Skeletal muscle tissue (tissue), 4 donors: ENCODE data around the gene PLPP6. TPM values are rescaled to one million over a fixed set of nuclear protein-coding genes. Genes with fewer than 3 reads are reported as not detected.

ENCODE experiments used
- H3K27ac ChIP-seq: one replicate; pipeline ENCODE4 v1.7.0; 2013; ENCODE audit warnings: mild to moderate bottlenecking, low read depth, low read length, inconsistent platforms
- H3K27me3 ChIP-seq, 3 donors: one replicate each; pipeline ENCODE4 v1.7.0; 2013; ENCODE audit warnings: low read length in 3 of 3; ENCODE audit not compliant: control insufficient read depth in 3 of 3, insufficient read depth in 3 of 3
- H3K36me3 ChIP-seq, 3 donors: one replicate each; pipeline ENCODE4 v1.7.0; 2013; ENCODE audit warnings: low read length in 3 of 3; ENCODE audit not compliant: control insufficient read depth in 3 of 3, insufficient read depth in 3 of 3
- H3K4me1 ChIP-seq, 3 donors: one replicate each; pipeline ENCODE4 v1.7.0; 2013; ENCODE audit warnings: low read length in 3 of 3, mild to moderate bottlenecking in 3 of 3; ENCODE audit not compliant: control insufficient read depth in 3 of 3, insufficient read depth in 3 of 3
- H3K4me3 ChIP-seq, 3 donors: one replicate each; pipeline ENCODE4 v1.7.0; 2013; ENCODE audit warnings: low read length in 3 of 3
- H3K9ac ChIP-seq, 3 donors: one replicate each; pipeline ENCODE4 v1.7.0; 2013; ENCODE audit warnings: low read length in 3 of 3, mild to moderate bottlenecking in 3 of 3, moderate library complexity in 2 of 3, low read depth in 1 of 3
- H3K9me3 ChIP-seq, 3 donors: one replicate each; pipeline ENCODE4 v1.7.0; 2013; ENCODE audit warnings: low read length in 3 of 3; ENCODE audit not compliant: control insufficient read depth in 3 of 3
- total RNA-seq: library from RNA; depleted of rRNA; stranded (reverse); fragments of >200 nt; gene quantifications from one replicate; pipeline ENCODE4 v1.2.3, GENCODE V29; 2014
- donor health status: Osteomylitis.

The PLPP6 gene
- total RNA-seq, 1 donor from 2014 or later = 3.7 TPM

- H3K9ac ChIP-seq = no peak overlapping the region
- peaks cover 12 to 39% (median 33%) of the 10 kb centered on the region in 3 donors for H3K36me3 ChIP-seq
- no peak overlapping the region for H3K4me3 ChIP-seq
- no peaks in the 10 kb centered on the region for H3K4me1 ChIP-seq
- no peaks in the 10 kb centered on the region for H3K27me3 ChIP-seq
- H3K27ac ChIP-seq = no peak overlapping the region
- H3K9me3 ChIP-seq = no peaks in the 10 kb centered on the region
Observed at GRCh38 chr9:4706971-4707622, 45.0 kb downstream of the PLPP6 start.

- no peak overlapping the region for H3K9ac ChIP-seq
- H3K4me3 ChIP-seq = no peak overlapping the region
- no peak overlapping the region for H3K27ac ChIP-seq
- H3K9me3 ChIP-seq = no peaks in the 10 kb centered on the region
- no peaks in the 10 kb centered on the region for H3K4me1 ChIP-seq
- no peaks in the 10 kb centered on the region for H3K27me3 ChIP-seq
- peaks cover 5 to 35% (median 28%) of the 10 kb centered on the region in 3 donors for H3K36me3 ChIP-seq
Observed at GRCh38 chr9:4709380-4709779, 47.3 kb downstream of the PLPP6 start.

GRCh38 chr9:4713849-4714248 lies 51.8 kb downstream of the PLPP6 start:
- no peaks in the 10 kb centered on the region for H3K27me3 ChIP-seq
- H3K36me3 ChIP-seq = peaks cover 25 to 51% (median 51%) of the 10 kb centered on the region in 3 donors
- no peaks in the 10 kb centered on the region for H3K9me3 ChIP-seq
- no peak overlapping the region for H3K9ac ChIP-seq
- no peak overlapping the region for H3K4me3 ChIP-seq
- H3K4me1 ChIP-seq = peaks cover 2 to 7% (median 5%) of the 10 kb centered on the region in 3 donors
- H3K27ac ChIP-seq = no peak overlapping the region

GRCh38 chr9:4714266-4715016 lies 52.3 kb downstream of the PLPP6 start:
- H3K27ac ChIP-seq = no peak overlapping the region
- peaks cover 2 to 7% (median 5%) of the 10 kb centered on the region in 3 donors for H3K4me1 ChIP-seq
- peaks cover 23 to 54% (median 47%) of the 10 kb centered on the region in 3 donors for H3K36me3 ChIP-seq
- H3K9me3 ChIP-seq = no peaks in the 10 kb centered on the region
- H3K4me3 ChIP-seq = no peak overlapping the region
- no peaks in the 10 kb centered on the region for H3K27me3 ChIP-seq
- H3K9ac ChIP-seq = no peak overlapping the region

Other genes with a start within 250 kb of the PLPP6 start
- gene SLC1A1, start 171.8 kb upstream of the PLPP6 start, total RNA-seq = not detected
- gene SPATA6L, start 4.2 kb downstream of the PLPP6 start, total RNA-seq = 1.6 TPM
- gene CDC37L1, start 17.3 kb downstream of the PLPP6 start, total RNA-seq = 17.2 TPM
- gene AK3, start 78.9 kb downstream of the PLPP6 start, total RNA-seq = 18.3 TPM
- gene RCL1, start 130.7 kb downstream of the PLPP6 start, total RNA-seq = 33.9 TPM